DOHH2 (cell line): ENCODE results near the gene PRAMEF17.
"Not testable (repeated sequence)": the region's sequence is repeated elsewhere in the genome, so short reads cannot be mapped to it uniquely, and the experiment has no call there.

ENCODE experiments used
- H3F3A ChIP-seq: fragments of 200-600 bp; sonication (generic), shearing (Covaris generic); 2 replicates; pipeline ENCODE4 v1.6.0; 2016; ENCODE audit warnings: antibody characterized with exemption, mild to moderate bottlenecking; ENCODE audit not compliant: control insufficient read depth, insufficient read depth
- H3K27ac ChIP-seq: fragments of 200-600 bp; sonication (generic); 2 replicates; pipeline ENCODE4 v1.5.1; 2014; ENCODE audit warnings: low read depth, mild to moderate bottlenecking, low read length, moderate library complexity
- H3K27me3 ChIP-seq: fragments of 200-600 bp; sonication (generic); 2 replicates; pipeline ENCODE4 v1.6.1; 2014; ENCODE audit warnings: mild to moderate bottlenecking, low read length, mixed read lengths; ENCODE audit not compliant: control insufficient read depth
- H3K36me3 ChIP-seq: fragments of 200-600 bp; sonication (generic); 2 replicates; pipeline ENCODE4 v1.6.1; 2014; ENCODE audit warnings: mild to moderate bottlenecking, low read length, moderate library complexity, mixed read lengths; ENCODE audit not compliant: control insufficient read depth
- H3K4me1 ChIP-seq: fragments of 200-600 bp; sonication (generic); 2 replicates; pipeline ENCODE4 v1.6.1; 2014; ENCODE audit warnings: mild to moderate bottlenecking, low read length, mixed read lengths; ENCODE audit not compliant: control insufficient read depth
- H3K4me2 ChIP-seq: fragments of 200-600 bp; sonication (generic); 2 replicates; pipeline ENCODE4 v1.6.0; 2014; ENCODE audit warnings: mild to moderate bottlenecking, low read length, moderate library complexity
- H3K4me3 ChIP-seq: fragments of 200-600 bp; sonication (generic); 2 replicates; pipeline ENCODE4 v1.5.1; 2014; ENCODE audit warnings: mild to moderate bottlenecking, low read length, mixed read lengths
- H3K79me2 ChIP-seq: fragments of 200-600 bp; sonication (generic); 2 replicates; pipeline ENCODE4 v1.6.1; 2014; ENCODE audit warnings: mild to moderate bottlenecking, low read length, mixed read lengths; ENCODE audit not compliant: control insufficient read depth
- H3K9me2 ChIP-seq: fragments of 200-600 bp; sonication (generic); replicated peaks from 2 replicates; pipeline ENCODE4 v1.6.1; 2014; ENCODE audit warnings: mild to moderate bottlenecking, low read length, mixed read lengths; ENCODE audit not compliant: control insufficient read depth
- H3K9me3 ChIP-seq: fragments of 200-600 bp; sonication (generic); 2 replicates; pipeline ENCODE4 v1.6.1; 2014; ENCODE audit warnings: antibody characterized with exemption, low read length, mixed read lengths; ENCODE audit not compliant: control insufficient read depth, insufficient read depth
- H4K20me1 ChIP-seq: fragments of 200-600 bp; sonication (generic); 2 replicates; pipeline ENCODE4 v1.6.0; 2014; ENCODE audit warnings: low read depth, mild to moderate bottlenecking, antibody characterized with exemption, low read length, moderate library complexity; ENCODE audit not compliant: control insufficient read depth, insufficient read depth
- CTCF ChIP-seq: fragments of 200-600 bp; sonication (generic); IDR thresholded peaks from one replicate; pipeline ENCODE4 v1.5.1; 2014; ENCODE audit warnings: antibody characterized with exemption, mild to moderate bottlenecking, low read depth, low read length; ENCODE audit not compliant: poor library complexity, severe bottlenecking

Gene PRAMEF17

GRCh38 chr1:13364928-13365327, 24.5 kb upstream of the PRAMEF17 start:
- not testable (repeated sequence) for H3F3A ChIP-seq, H3K4me1 ChIP-seq, H3K9me3 ChIP-seq, H3K9me2 ChIP-seq, H4K20me1 ChIP-seq, H3K36me3 ChIP-seq, H3K4me2 ChIP-seq, H3K4me3 ChIP-seq, H3K27me3 ChIP-seq, H3K27ac ChIP-seq, H3K79me2 ChIP-seq

- not testable (repeated sequence) for H4K20me1 ChIP-seq, H3K4me1 ChIP-seq, H3K9me3 ChIP-seq, H3K4me2 ChIP-seq, H3K36me3 ChIP-seq, H3K9me2 ChIP-seq, H3K27me3 ChIP-seq, H3K79me2 ChIP-seq, H3K4me3 ChIP-seq, H3F3A ChIP-seq, H3K27ac ChIP-seq
Measured at GRCh38 chr1:13366536-13366935, 22.9 kb upstream of the PRAMEF17 start.

- not testable (repeated sequence) for H3K27ac ChIP-seq, H3K27me3 ChIP-seq, H3K36me3 ChIP-seq, H3F3A ChIP-seq, H4K20me1 ChIP-seq, H3K9me2 ChIP-seq, H3K9me3 ChIP-seq, H3K4me1 ChIP-seq, H3K79me2 ChIP-seq, H3K4me3 ChIP-seq, H3K4me2 ChIP-seq
- TF ChIP-seq CTCF: peak; percentile 54
Measured at GRCh38 chr1:13368544-13368943, 20.9 kb upstream of the PRAMEF17 start.

GRCh38 chr1:13378983-13379382, 10.4 kb upstream of the PRAMEF17 start:
- not testable (repeated sequence) for H4K20me1 ChIP-seq, H3K79me2 ChIP-seq, H3F3A ChIP-seq, H3K4me1 ChIP-seq, H3K27ac ChIP-seq, H3K36me3 ChIP-seq, H3K4me3 ChIP-seq, H3K4me2 ChIP-seq, H3K27me3 ChIP-seq, H3K9me3 ChIP-seq, H3K9me2 ChIP-seq

- not testable (repeated sequence) for H4K20me1 ChIP-seq, H3K36me3 ChIP-seq, H3K79me2 ChIP-seq, H3K4me3 ChIP-seq, H3K4me1 ChIP-seq, H3K9me3 ChIP-seq, H3K9me2 ChIP-seq, H3K4me2 ChIP-seq, H3K27ac ChIP-seq, H3F3A ChIP-seq, H3K27me3 ChIP-seq
Measured at GRCh38 chr1:13380380-13380779, 9.1 kb upstream of the PRAMEF17 start.

GRCh38 chr1:13393004-13393403, 3.6 kb downstream of the PRAMEF17 start:
- not testable (repeated sequence) for H4K20me1 ChIP-seq, H3K9me2 ChIP-seq, H3K79me2 ChIP-seq, H3K36me3 ChIP-seq, H3K27ac ChIP-seq, H3K4me3 ChIP-seq, H3F3A ChIP-seq, H3K27me3 ChIP-seq, H3K4me1 ChIP-seq, H3K4me2 ChIP-seq, H3K9me3 ChIP-seq

- not testable (repeated sequence) for H3K79me2 ChIP-seq, H4K20me1 ChIP-seq, H3K36me3 ChIP-seq, H3F3A ChIP-seq, H3K9me2 ChIP-seq, H3K4me3 ChIP-seq, H3K27me3 ChIP-seq, H3K27ac ChIP-seq, H3K9me3 ChIP-seq, H3K4me2 ChIP-seq, H3K4me1 ChIP-seq
Measured at GRCh38 chr1:13394761-13395160, 5.3 kb downstream of the PRAMEF17 start.

- H3K79me2 ChIP-seq, H3K27me3 ChIP-seq, H3K36me3 ChIP-seq, H3K4me1 ChIP-seq, H3K9me2 ChIP-seq, H3F3A ChIP-seq, H3K27ac ChIP-seq, H3K4me3 ChIP-seq, H3K4me2 ChIP-seq, H4K20me1 ChIP-seq, H3K9me3 ChIP-seq: not testable (repeated sequence)
Measured at GRCh38 chr1:13395311-13395710, 5.9 kb downstream of the PRAMEF17 start.
